D721Med (cell line): ENCODE data around the gene PTPRT.

ENCODE experiments used
- DNase-seq: peaks from one replicate; pipeline ENCODE4 v3.0.0; 2011; ENCODE audit warnings: low spot score; ENCODE audit not compliant: insufficient read length
- FAIRE-seq: peaks from 2 replicates; lab custom pipeline; 2011; peaks lifted over from hg19 to GRCh38; lab: Jason Lieb, UNC
- TF ChIP-seq, protein P1 (sequence below): IDR thresholded peaks from 2 replicates; pipeline ENCODE4 v1.5.1; 2012; ENCODE audit warnings: mild to moderate bottlenecking, control low read depth; ENCODE audit not compliant: insufficient read depth; ENCODE audit errors: missing control alignments

Gene PTPRT

DNA sequence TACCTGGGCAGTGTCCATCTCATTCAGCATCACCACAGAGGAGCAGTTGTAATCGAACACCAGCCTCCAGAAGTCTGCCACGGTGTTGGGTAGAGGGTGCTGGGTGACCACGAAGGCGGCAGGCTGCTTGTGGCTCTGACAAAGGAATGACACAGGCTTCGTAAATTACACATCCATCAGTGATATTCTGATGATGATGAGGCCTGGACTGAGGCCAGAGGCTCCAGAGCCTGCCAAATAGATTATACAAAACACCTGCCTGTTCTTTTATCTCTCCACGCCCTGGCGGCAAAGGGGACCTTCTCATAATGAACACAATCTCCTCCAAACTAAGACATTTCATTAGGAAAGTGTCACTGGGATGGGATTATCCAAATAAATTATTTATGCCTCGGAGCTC lies 1091.3 kb downstream of the PTPRT start:
- DNase-seq (no peak), FAIRE-seq (no peak)
- TF ChIP-seq, protein P1, sequence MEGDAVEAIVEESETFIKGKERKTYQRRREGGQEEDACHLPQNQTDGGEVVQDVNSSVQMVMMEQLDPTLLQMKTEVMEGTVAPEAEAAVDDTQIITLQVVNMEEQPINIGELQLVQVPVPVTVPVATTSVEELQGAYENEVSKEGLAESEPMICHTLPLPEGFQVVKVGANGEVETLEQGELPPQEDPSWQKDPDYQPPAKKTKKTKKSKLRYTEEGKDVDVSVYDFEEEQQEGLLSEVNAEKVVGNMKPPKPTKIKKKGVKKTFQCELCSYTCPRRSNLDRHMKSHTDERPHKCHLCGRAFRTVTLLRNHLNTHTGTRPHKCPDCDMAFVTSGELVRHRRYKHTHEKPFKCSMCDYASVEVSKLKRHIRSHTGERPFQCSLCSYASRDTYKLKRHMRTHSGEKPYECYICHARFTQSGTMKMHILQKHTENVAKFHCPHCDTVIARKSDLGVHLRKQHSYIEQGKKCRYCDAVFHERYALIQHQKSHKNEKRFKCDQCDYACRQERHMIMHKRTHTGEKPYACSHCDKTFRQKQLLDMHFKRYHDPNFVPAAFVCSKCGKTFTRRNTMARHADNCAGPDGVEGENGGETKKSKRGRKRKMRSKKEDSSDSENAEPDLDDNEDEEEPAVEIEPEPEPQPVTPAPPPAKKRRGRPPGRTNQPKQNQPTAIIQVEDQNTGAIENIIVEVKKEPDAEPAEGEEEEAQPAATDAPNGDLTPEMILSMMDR = no peak

DNA sequence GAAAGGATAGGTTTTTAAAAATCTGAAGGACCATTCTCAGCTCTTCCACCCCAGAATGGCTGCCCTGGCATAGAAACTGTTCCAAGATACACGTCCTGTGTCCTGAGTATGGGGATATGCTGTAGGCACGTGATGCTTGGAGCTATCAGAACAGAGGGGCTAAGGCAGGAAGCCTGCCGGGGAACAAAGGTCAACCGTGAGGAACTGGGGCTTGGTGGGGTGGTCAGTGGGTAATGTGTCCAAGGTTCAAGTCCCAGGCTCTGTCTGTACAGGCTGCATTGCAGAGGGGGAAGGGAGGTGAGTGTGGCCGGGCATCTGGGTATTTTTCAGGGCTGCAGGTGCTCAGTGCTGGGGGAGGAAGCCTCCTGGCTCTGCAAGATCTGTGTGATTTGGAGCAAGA lies 1092.0 kb downstream of the PTPRT start:
- TF ChIP-seq, protein P1 = no peak
- DNase-seq (no peak), FAIRE-seq (no peak)

DNA sequence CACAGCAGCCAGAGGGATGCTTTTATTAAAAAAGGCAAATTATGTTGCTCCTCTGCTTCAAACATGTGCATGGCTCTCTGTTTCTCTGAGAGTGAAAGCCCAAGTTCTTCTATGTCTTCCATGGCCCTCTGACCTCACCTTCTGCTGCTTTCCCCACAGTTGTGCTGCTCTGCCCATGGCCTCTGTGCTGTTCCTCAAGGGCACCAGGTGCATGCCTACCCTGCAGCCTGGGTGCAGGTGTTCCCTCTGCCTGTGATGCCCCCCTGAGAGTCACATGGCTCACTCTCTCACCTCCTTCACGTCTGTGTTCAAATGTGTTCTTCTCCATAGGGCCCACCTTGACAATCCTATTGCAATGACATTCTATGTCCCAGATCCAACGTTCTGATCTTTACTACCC lies 1094.5 kb downstream of the PTPRT start:
- DNase-seq = no peak
- TF ChIP-seq, protein P1 = no peak
- no peak for FAIRE-seq

DNA sequence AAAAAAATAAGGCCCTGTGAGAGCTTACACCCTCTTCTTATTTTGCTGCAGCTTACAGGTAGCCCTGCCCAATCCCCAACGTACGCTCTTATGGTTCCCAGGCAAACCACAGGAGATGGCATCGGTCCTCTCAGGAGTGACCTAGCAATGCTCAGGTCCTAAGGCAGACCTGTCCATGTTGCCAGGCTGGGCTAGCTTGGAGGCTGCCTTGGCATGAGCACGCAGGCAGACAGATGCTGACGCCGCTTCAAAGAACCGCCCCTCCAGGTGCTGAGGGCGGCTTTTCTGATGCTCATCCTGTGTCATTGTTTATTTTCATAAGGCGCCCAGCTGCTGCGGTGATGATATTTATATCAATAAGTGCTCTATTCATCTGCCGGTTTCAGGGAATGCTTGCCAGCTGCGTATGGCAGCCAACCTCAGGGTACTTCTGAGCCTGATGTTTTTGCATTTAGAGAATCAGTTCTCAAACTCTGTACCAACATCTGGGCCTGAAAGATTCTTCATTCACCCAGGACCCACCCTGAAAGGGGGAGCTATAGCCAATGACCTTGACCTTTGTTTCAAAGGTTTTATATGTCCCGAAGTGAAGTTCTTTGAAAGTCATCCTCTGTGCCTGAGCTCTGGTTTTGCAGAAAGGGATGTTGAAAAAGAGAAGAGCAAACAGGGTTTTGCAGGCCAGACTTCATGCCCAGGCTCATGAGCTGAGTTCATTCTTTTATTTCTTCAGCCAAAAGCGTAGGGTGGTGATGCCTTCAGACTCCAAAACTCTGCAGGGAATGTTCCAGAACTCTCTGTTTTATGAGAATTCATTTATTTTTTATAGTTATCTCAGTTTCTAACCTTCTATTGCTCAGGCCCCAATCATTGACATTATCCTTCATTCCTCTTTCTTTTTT lies 1095.9 kb downstream of the PTPRT start:
- TF ChIP-seq, protein P1 = no peak
- FAIRE-seq = no peak
- no peak for DNase-seq

DNA sequence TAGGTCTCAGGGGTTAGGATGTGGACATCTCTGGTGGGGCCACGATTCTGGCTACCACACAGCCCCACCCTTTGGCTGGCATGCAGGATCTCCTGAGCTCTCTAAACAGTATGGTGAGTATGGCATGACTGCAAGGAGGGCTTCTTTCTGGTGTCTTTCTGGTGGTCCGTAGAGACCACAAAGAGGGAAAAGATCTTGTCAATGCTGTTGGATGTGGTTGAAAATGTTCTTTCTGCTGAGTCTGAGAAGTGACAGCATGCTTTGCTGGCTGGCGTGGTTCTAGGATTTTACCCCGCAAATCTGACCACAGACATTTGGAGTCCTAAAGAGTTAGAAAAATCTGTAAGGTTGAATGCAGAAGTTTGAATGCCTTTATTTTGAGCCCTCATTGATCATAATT lies 1096.7 kb downstream of the PTPRT start:
- TF ChIP-seq, protein P1 = no peak
- FAIRE-seq (no peak), DNase-seq (no peak)

DNA sequence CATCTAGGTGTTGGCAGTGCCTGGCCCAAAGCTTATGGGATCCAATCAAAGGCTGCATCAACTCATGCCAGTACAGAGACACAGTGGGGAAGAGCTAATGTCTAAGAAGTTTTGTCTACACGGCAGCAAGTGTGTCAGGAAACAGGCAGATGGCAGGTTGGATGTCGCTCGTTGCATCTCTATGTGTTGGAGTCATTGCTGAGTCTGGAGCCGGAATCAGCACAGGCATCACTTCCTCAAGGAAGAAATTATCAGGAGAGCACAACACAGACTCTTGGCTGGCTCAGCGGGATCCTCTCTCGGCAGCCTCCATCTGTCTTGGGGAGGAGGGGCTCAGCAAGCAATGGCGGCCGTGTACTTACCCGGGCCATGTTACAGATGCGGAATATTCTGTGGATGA lies 1104.3 kb downstream of the PTPRT start:
- FAIRE-seq = no peak
- TF ChIP-seq, protein P1 = no peak

DNA sequence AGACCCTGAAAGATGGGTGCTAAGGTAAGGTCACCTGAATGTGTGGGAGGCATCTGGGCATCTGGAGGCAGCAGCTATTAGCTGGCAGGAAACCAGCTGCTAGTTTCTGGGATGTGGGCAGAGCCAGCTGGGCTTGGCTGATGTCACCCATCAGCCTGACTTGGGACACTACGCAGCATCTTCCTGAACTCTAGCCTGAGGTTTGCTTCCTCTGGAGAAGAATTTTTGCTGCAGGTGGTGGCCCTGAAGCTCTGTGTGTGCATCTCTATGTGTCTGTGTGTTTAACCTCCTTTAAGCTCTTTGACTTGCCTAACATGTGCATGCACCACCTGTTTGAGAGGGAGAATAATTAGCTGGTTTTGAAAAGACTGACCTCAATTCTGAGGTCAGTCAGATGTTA lies 1106.4 kb downstream of the PTPRT start:
- DNase-seq (no peak), FAIRE-seq (no peak)
- TF ChIP-seq, protein P1 = no peak

More for the DNA sequence above, 1104.3 kb downstream of the PTPRT start:
- DNase-seq = no peak
